Measurements from ENCODE around the gene IGF2R.
"Not testable (repeated sequence)": the region's sequence is repeated elsewhere in the genome, so short reads cannot be mapped to it uniquely, and the experiment has no call there.

IGF2R gene

DNA sequence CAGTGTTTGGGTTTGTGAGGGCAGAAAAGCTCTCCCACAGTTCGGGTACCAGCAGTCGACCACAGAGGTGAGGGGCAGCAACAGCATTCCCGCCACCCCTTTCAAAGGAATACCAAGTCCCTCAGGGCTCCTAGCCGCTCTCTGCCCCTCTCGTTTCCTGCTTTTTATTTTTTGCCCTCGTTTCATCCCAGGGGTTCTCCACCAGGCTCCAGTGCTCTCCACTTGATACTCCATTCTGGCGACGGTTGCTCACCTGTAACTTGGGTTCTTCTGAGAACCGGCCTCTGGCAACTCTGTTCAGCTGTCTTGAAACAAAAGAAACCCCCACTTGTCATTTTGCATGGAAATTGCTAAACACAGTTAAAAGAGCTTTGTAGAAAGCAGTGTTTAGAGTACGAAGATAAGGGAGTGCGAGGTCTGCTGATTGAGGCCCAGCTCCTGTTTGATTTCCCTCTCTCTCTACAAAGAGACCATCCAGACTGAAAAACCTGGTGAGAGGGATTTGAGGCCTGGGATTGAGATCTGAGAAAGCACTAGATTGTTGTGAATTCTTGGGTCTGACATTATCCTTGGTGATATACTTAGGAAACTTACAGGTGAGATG is 28.7 kb downstream of the IGF2R start:
- DNase-seq, result no peak

DNA sequence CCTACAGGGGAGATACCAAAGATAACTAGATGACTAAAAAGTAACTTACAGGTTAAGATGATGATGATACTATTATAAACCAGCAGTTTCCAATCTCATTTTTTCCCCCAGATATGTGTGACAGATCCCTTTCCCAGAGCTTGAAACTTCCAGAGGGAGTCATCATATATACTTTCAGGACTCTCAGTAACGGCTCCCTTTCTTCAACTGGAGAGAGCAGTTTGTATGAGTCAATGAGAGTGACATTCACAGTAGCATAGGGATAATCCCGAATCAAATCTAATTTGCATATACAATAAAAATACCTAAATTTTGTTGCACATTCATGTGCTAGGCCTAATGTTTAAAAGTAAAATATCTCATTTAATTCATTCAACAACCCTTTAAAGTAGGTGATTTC is 29.7 kb downstream of the IGF2R start:
- DNase-seq, result no peak

DNA sequence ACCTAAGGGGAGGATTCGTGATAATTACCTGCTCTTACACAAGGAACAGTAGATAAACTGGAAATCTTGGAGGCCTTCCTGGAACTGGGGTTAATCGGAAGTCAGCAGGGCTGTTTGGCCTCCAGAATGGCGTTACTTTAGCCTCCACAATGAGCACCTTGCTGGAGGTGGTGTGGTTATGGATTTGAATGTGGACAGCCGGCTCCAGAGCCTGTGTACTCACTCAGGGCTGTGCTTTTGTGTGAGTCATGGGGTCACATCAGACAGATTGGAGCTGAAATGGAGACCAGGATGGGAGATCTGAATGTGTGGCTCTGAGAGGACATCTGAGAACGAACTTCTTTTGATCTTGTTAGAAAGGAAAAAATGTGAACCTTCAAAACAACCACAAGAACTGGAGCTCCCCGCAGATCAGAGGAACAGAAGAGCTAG is 30.4 kb downstream of the IGF2R start:
- DNase-seq, result no peak

DNA sequence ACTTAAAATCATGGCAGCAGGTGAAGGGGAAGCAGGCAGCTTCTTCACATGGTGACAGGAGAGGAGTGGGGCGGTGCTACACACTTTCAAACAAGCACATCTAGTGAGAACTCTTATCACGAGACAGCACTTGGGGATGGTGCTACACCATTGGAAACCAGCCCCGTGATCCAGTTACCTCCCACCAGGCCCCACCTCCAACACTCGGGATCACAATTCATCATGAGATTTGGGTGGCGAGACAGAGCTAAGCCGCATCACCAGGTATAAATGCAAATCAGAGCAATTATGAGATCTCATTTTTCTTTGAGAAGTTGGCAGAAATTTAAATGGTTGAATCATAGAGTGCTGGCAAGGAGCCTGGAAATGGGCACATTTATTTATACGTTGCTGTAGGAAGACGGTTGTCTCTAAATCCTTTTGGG is 31.4 kb downstream of the IGF2R start:
- no peak for DNase-seq

DNA sequence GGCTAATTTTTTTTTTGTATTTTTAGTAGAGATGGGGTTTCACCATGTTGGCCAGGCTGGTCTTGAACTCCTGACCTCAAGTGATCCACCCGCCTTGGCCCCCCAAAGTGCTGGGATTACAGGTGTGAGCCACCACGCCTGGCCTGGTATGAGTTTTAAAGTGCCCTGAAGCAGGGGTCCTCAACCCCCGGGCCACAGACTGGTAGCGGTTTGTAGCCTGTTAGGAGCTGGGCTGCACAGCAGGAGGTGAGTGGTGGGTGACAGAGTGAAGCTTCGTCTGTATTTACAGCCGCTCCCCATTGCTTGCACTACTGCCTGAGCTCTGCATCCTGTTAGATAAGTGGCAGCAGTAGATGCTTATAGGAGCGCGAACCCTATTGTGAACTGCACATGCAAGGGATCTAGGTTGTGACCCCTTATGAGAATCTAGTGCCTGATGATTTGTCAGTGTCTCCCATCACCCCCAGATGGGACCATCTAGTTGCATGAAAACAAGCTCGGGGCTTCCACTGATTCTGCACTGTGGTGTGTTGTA is 32.1 kb downstream of the IGF2R start:
- DNase-seq, result not testable (repeated sequence)

DNA sequence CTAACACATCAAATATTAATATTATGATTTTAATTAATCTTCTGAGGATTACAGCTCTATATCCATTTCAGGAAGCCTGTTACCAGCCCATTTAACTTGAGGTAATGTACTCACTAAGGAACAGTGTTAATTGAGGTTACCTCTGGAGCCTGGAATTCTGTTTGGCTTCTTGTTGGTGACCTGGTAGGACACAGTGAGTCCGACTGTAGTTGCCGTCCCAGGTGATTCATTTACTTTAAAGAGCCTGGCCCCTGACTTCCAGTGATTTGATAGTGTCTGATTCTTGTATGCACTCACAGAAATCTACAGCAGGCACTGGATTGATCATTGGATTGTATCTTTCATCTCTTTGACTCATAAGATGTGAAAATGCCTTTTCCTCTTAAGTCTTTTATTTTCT is 34.0 kb downstream of the IGF2R start:
- no peak for DNase-seq

DNA sequence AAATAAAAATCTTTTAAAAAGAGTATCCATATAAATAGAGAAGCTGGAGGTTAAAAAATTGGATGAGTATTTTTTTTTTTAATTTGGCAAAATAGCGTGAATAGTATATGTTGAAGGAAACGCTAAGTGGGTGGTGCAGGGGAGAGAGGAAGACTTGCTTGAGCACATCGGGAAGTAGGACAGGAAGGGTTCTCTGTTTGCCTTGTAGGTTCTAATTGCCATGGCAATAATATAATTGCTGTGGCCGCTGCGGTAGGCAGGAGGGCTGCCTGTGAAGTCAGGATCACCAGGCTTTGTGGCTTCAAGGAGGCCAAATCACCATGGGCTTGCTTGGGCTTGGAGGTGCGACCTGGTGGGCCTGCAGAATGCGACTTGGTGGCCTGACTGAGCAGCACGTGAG is 35.1 kb downstream of the IGF2R start:
- no peak for DNase-seq

DNA sequence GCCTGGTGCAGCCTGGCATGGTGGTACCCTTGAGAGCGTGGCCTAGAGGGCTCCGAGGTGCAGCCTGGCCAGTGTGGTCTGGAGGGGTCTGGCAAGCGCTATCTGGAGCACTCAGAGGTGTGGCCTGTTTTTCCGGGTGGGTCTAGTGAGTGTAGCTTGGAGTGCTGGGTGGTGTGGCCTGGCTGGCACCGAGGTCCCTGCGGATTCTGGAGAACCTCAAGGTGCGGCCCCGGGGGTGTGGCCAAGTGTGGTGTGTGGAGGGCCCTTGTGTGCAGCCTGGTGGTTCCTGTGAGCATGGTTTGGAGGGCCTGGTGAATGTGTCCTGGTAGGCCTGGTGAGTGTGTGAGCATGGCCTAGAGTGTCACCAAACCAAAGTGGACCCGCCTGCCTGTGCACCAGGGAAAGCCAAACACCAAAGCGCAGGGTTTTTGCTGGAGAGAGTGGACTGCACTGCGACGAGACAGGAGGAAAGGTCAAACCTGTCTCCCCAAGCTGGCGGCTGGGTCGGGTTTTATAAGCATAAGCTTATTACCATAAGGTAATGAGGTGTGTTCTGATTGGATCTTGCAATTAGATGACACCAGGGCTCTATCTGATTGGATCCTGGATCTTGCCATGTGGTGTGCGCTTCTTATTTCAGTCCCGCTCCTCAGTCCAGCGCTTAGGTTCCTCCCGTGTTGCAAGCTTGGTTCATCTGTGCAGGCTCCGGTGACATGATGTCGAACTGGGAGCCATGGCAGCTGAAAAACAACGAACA is 35.7 kb downstream of the IGF2R start:
- no peak for DNase-seq

DNA sequence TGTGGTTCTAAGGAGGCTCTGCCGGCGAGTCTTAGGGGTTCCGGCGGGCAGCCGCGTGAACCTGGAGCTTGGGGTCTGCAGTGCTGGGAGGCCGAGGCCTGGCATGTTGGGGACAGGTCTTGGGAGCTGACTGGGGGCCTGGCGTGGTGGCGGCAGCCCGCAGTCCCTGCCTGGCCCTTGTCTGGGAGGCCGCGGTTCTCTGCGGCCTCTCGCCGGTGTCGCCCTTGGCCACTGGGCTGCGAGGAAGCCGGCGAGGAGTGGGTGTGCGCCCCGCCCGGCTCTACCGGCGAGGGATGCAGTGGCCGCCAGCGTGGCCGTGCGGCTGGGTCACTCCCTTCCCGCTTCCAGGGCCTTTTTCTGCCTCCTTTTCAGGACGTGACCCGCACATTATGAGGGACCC is 36.3 kb downstream of the IGF2R start:
- DNase-seq, result no peak

DNA sequence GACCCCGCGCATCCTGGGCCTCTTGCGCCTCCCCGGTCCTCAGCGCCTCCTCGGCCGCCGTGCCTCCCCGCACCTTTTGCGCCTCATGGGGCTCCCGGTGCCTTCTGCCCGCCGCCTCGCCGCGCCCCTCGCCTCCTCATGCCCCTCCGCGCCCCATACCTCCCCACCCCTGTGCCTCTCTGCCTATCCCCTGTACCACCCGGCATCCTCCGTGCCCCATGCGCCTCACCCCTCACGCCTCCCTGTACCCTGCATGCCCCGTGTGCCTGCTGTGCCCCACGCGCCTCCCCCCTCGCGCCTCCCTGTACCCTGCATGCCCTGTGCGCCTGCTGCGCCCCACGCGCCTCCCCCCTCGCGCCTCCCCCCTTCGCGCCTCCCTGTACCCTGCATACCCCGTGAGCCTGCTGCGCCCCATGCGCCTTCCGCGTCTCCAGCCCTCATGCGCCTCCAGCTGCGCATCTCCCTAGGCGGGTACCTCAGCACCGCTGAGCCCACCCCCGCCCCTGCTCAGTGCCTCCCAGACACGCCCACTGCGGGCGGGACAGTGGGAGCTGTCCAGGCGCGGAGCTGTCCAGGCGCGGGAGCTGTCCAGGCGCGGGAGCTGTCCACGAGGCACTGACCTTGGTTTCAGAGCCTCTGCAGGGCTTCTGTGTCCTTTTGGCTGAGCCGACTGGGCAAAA is 37.1 kb downstream of the IGF2R start:
- no peak for DNase-seq

DNA sequence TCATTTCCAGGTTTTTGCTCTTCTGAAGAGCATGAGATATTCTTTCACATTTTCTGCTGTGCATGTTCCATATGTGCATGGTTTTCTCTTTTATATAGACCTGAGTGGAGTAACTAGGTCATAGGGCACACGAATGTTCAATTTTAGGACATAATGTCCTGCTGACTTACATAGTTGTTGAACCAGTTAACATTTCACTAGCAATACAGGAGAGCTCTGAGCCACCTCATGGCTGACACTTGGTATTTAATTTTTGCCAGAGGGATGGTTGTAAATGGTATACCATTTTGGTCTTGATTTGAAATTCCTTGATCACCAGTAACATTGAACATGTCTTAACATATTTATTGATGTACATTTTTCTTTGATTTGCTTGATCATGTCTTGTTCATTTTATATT is 38.3 kb downstream of the IGF2R start:
- DNase-seq, result no peak

DNA sequence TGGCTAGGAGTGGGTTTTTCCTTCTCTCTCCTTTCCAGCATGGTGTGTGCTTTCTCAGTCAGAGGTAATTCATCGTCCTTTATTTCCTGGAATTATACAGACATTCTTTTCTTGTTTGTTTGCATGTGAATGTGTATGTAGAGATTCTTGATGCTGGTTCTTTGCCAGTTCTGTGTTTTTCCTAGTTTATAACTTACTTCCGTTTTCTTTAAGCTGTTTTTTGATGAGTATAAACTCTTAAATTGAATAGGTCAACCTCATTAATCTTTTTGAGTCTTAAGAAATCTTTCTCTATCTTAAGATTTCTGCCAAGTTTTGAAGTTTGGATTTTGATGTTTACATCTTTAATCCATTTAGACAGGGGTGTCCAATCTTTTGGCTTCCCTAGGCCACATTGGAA is 38.7 kb downstream of the IGF2R start:
- no peak for DNase-seq

DNA sequence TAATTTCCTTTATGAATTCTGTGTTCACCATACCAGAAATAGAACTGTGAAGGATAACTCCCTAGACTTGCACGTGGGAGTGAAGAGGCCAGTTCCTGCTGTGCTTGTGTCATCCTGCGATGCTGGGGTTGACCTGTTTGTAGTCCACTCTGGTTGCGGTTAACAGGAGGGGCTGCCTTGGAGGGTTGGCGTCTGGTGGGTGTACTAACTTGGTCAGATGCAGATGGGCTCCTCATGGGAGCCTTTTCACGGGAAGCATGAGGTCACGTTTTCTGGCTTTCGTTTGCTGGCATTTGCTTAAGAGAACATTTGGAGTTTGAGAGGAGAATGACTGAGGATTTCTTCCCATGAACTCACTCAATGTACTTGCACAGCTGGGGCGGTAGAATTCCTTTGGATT is 41.2 kb downstream of the IGF2R start:
- no peak for DNase-seq

DNA sequence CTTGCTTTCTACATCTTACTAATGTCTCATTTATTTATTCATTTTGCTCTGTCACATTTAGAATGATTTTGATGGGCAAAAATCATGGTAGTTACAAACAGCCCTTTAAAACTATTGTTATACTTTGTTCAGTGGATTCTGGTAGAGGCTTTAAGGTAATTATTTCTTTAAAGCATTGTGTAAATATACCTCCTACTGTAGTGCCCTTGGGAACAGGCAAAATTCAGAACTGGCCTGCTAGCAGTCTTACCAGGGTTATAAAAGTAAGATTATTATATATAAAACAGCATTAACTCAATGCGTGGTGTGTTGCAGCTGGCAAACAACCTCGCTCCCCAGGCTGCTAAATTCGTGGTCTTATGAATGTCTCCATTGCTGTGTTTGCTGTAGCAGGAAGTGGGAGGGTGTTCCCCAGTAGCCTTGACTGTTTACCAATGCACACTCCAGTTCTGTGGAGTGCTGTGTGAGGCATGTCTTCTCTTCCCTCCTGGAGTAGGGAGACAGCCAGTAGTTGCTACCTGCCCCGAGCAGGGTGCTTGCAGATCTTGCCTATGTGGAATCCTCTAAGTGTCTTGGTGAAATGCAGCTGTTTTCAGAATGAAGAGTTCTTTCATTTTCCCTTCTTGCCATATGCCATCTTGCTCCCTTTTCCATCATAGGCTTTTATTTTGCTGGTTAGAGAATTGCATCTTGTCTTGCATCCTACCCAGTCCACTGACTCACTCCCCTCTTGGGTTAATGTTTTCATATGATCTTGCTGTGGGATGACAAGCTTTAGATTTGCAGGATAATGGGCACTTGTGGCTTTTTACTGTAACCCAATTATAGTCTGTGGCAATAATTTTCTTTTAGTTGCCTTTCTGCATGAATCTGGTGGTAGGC is 45.3 kb downstream of the IGF2R start:
- no peak for DNase-seq

DNA sequence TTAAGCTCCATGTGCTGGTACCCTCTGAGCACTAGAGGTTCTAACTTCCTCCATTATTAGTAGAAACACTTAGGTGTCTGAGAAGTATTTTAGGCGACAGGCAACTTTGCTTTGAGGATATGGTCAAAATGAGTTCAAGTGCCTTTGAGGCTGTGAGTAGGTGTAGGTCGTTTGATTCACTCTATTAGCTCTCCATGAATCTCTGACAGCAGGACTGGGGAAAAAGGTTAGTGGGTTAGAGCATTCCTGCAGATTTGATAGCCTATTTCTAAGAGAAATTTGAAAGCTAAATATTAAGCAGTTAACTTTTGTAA is 45.9 kb downstream of the IGF2R start:
- DNase-seq, result no peak

DNA sequence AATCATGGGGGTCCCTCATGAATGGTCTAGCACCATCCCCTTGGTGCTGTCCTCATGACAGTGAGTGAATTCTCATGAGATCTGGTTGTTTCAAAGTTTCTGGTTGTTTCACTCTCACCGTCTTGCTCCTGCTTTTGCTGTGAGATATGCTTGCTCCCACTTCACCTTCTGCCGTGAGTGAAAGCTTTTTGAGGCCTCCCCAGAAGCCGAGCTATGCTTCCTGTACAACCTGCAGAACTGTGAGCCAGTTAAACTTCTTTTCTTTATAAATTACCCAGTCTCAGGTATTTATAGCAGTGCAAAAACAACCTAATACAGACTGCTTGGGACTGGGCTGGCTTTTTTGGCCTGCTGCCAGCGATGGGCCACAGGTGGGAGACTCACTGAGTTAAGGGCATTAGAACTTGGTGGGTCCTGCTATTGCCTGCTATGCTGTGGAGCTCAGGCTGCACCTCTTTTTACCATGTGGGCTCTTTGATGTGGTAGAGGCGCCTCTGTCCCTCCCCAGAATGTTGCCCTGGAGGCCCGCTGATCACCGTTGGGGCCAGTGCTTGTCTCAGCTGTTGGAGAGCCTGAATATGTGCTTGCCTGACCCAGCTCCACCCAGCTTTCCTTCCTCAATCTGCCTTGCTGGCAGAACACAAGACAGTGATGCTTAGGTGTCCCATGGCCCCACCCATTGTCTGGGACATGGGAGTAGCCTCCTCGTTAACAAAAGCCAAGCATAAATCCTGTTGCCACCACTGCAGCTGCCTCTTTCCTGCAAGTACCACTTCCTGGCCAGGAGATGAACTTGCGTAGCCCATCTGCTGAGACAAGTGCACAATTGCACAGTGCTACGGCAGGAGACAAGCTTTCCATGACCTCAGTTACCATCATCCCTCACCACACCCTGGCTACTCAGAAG is 47.1 kb downstream of the IGF2R start:
- DNase-seq, result no peak

DNA sequence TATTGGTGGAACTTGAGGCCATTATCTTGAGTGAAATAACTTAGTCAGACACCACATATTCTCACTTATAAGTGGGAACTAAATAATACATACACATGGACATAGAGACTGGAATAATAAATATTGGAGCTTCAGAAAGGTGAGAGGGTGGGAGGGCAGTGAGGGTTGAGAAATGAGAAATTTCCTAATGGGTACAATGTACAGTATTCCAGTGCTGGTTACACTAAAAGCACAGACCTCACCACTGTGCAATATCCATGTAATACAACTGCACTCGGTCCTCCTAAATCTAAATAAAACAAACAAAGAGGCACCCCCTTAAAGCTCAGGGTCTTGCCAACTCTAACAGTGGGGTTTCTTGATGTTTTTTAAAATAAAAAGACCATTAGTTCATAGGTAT is 53.2 kb downstream of the IGF2R start:
- no peak for DNase-seq

DNA sequence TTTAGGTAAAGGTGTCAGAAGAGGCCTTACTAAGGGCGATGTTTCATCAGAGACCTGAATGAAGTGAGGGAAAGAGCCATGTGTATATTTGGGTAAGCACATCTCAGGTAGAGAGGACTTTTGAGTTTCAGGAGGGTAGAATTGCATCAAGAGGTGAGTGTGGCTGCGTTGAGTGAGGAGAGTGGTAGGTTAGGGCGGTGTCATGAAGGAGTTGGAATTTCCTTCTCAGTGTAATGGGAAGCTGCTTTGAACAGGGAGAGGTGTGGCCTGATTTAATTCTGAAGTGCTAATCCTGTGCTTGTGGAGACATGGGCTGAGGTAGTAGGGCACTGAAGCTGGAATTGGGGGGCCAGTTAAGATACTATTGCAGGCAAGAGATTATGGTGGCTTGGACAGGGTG is 53.9 kb downstream of the IGF2R start:
- no peak for DNase-seq

DNA sequence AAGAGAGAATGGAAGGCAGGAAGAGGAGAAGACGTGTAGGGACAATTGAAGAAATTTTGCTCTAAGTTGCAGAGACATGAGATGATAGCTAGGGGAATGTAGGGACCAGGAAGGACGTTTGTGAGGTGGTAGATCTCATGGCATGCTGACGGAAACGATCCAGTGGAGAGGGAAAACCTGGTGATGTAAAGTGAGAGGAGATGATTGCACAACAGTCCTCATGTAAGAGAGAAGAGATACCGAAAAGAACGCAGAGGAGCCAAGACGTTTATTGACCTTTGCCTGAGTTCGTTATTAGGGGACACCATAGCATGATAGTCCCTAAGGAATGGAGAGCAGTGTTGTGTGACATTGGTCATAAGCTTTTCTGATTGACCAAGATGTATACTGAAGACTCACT is 55.3 kb downstream of the IGF2R start:
- no peak for DNase-seq

DNA sequence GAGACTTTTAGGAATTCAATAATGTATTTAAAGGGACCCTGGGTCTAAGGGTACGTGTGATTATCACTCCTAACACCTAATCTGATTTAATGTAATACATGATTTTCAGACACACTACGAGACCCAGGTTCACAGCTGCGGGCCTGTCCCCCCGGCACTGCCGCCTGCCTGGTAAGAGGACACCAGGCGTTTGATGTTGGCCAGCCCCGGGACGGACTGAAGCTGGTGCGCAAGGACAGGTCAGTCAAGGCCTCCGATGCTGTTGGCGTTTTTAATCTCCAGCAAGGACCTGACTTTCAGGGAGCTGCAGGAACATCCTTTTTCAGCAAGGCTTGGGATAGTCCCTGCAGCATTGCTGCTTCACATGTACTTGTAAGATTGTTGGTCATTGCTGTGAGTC is 58.2 kb downstream of the IGF2R start:
- no peak for DNase-seq

DNA sequence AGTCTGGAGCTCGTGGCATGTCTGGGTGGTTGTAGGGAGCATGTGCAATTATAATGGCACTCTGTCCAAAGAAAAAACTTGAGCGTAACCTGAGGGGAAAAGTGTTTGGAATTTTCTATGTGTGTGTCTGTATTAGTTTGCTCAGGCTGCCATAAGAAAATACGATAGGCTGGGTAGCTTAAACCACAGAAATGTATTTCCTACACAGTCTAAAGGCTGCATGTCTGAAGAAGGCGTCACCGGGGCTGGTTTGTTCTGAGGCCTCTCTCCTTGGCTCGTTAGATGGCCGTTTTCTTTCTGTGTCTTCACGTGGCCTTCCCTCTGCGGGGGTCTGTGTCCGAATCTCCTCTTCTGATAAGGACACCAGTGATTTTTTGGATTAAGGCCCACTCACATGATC is 59.0 kb downstream of the IGF2R start:
- no peak for DNase-seq

All from bone marrow (tissue), 2 donors.